SK-N-MC (cell line): ENCODE data around the gene CYP51A1.

Experiments
- EZH2 ChIP-seq: fragments of 200-600 bp; sonication (generic); IDR thresholded peaks from one replicate; pipeline ENCODE4 v1.6.1; 2017; ENCODE audit warnings: antibody characterized with exemption
- FOXP2 ChIP-seq: optimal IDR thresholded peaks from 2 replicates; pipeline ENCODE3; 2011; ENCODE audit warnings: mild to moderate bottlenecking, moderate library complexity; ENCODE audit not compliant: insufficient read depth; ENCODE audit errors: extremely low read length, control extremely low read depth
- POLR2AphosphoS5 ChIP-seq: IDR thresholded peaks from 2 replicates; pipeline ENCODE4 v1.6.1; 2012; ENCODE audit warnings: mild to moderate bottlenecking, low read depth, low read length, borderline replicate concordance

DNA sequence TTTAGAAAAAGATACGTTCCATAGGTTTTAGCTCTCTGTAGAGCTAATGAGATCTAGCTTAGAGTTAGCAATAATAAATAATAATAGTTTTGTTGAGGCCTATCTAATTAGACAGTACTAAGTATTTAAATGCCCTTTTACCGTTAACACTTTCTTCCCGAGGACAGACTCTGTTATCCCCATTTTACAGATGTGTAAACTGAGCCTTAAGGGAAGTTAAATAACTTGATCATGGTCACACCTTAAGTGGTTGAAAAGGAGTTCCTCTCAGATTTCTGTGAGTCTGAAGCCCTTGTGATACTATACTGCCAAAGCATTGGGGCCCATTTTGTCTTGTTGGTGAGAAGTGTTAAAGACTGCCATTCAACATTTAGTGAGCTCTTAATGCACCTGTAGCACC lies 61.6 kb downstream of the CYP51A1 start:
- no peak for TF ChIP-seq EZH2
- TF ChIP-seq POLR2AphosphoS5, result no peak
- no peak for TF ChIP-seq FOXP2
